Testis (tissue), 3 donors: ENCODE results near the gene MRPL24. TPM values are rescaled to one million over a fixed set of nuclear protein-coding genes. Genes with fewer than 3 reads are reported as not detected.

Experiments
- DNase-seq: peaks from one replicate; pipeline ENCODE4 v3.0.0-alpha.2; 2019
- H3K27ac ChIP-seq, 2 donors: fragments of 200-600 bp; sonication (generic); one replicate each; pipeline ENCODE4 v1.5.1; 2019
- H3K27me3 ChIP-seq: fragments of 200-600 bp; sonication (generic); one replicate; pipeline ENCODE4 v1.5.1; 2019
- H3K36me3 ChIP-seq: fragments of 200-600 bp; sonication (generic); one replicate; pipeline ENCODE4 v1.5.1; 2017; ENCODE audit warnings: low read depth; ENCODE audit errors: missing control alignments
- H3K4me1 ChIP-seq: fragments of 200-600 bp; sonication (generic); one replicate; pipeline ENCODE4 v1.5.1; 2019
- H3K4me3 ChIP-seq, 2 donors: fragments of 200-600 bp; sonication (generic); one replicate each; pipeline ENCODE4 v1.5.1; 2017 to 2019
- H3K9me3 ChIP-seq: fragments of 200-600 bp; sonication (generic); one replicate; pipeline ENCODE4 v1.5.1; 2017
- CTCF ChIP-seq, 3 experiments: fragments of 450-650 bp in 2 of 3; fragments of 200-600 bp in 1 of 3; sonication (generic) in 1 of 3; IDR thresholded peaks; one replicate each; pipeline ENCODE4 v1.5.1; 2016 to 2019; ENCODE audit warnings: antibody characterized with exemption in 3 of 3, mild to moderate bottlenecking in 2 of 3, moderate library complexity in 1 of 3
- POLR2A ChIP-seq: fragments of 450-650 bp; IDR thresholded peaks from one replicate; pipeline ENCODE4 v1.6.1; 2017; ENCODE audit warnings: antibody characterized with exemption, mild to moderate bottlenecking, moderate library complexity
- WGBS, 2 donors: methylation state at CpG; one replicate each; pipeline ENCODE4 v1.1.5; 2018; 5-methylcytosine and 5-hydroxymethylcytosine counted together
- intact Hi-C: fragments of 100-400 bp; cut with DNase I; formaldehyde crosslinking; loops from one replicate; pipeline ENCODE4 v1.15.1; 2023; ENCODE audit warnings: low total_unique reads
- polyA plus RNA-seq: library from polyadenylated mRNA; stranded (reverse); fragments of 350-450 nt; fragmentation: Illumina TruSeq; extraction: RNeasy Lipid Tissue Mini Kit (QIAGEN cat#74804); gene quantifications from one replicate; pipeline ENCODE4 v1.2.3, GENCODE V29; 2014; ENCODE audit warnings: low read depth, low replicate concordance; ENCODE audit not compliant: insufficient read depth
- total RNA-seq, 2 donors: library from RNA; depleted of rRNA; stranded (reverse); fragments of >200 nt; gene quantifications; one replicate each; pipeline ENCODE4 v1.2.3, GENCODE V29; 2016

Gene MRPL24
- total and polyA plus RNA-seq, 3 donors from 2014 or later, result 36.6 to 101 (median 51.7) TPM

- Histone ChIP-seq H3K36me3 (no peaks in the 10 kb centered on the region), H3K9me3 (no peaks in the 10 kb centered on the region), H3K27ac (peak overlapping the region in 1 of 2 donors; percentile 28), H3K27me3 (no peaks in the 10 kb centered on the region), H3K4me1 (peaks cover 53% of the 10 kb centered on the region), H3K4me3 (no peak overlapping the region)
- intact Hi-C loops, result no loop called here
- no peak for DNase-seq
- TF ChIP-seq CTCF (IDR thresholded peaks at IDR 0.05) (no peak), POLR2A (no peak)
- 86 to 91% methylated on average over 3 of the region's 3 CpGs for WGBS, 2 donors
These were observed 32.7 kb upstream of the MRPL24 start for GRCh38 chr1:156773607-156774006.

GRCh38 chr1:156772728-156773497 lies 32.0 kb upstream of the MRPL24 start:
- Histone ChIP-seq H3K27ac (peak overlapping the region; percentile 3 to 28), H3K9me3 (no peaks in the 10 kb centered on the region), H3K4me3 (no peak overlapping the region), H3K36me3 (no peaks in the 10 kb centered on the region), H3K4me1 (peaks cover 58% of the 10 kb centered on the region), H3K27me3 (no peaks in the 10 kb centered on the region)
- TF ChIP-seq CTCF (IDR thresholded peaks at IDR 0.05) (no peak), POLR2A (no peak)
- DNase-seq, result peak; percentile 24
- WGBS, 2 donors, result 32 to 37% methylated on average over 9 of the region's 9 CpGs
- intact Hi-C loops, result no loop called here

GRCh38 chr1:156772222-156772621 lies 31.3 kb upstream of the MRPL24 start:
- H3K27ac ChIP-seq, result peak overlapping the region in 1 of 2 donors; percentile 3
- 73 to 85% methylated on average over 3 of the region's 3 CpGs for WGBS, 2 donors
- H3K9me3 ChIP-seq, result no peaks in the 10 kb centered on the region
- intact Hi-C loops, result no loop called here
- H3K4me3 ChIP-seq, result no peak overlapping the region
- TF ChIP-seq CTCF (IDR thresholded peaks at IDR 0.05), result no peak
- no peak for TF ChIP-seq POLR2A
- peaks cover 53% of the 10 kb centered on the region for H3K4me1 ChIP-seq
- no peak for DNase-seq
- H3K36me3 ChIP-seq, result no peaks in the 10 kb centered on the region
- no peaks in the 10 kb centered on the region for H3K27me3 ChIP-seq

GRCh38 chr1:156768610-156769295 lies 27.9 kb upstream of the MRPL24 start:
- DNase-seq, result no peak
- Histone ChIP-seq H3K4me3 (peak overlapping the region; percentile 87 to 92), H3K27ac (peak overlapping the region in 1 of 2 donors; percentile 89), H3K27me3 (no peaks in the 10 kb centered on the region), H3K4me1 (peaks cover 56% of the 10 kb centered on the region), H3K9me3 (no peaks in the 10 kb centered on the region), H3K36me3 (no peaks in the 10 kb centered on the region)
- TF ChIP-seq CTCF (IDR thresholded peaks at IDR 0.05) (no peak), POLR2A (no peak)
- intact Hi-C loops, result no loop called here
- WGBS, 2 donors, result 10 to 13% methylated on average over 8 of the region's 8 CpGs
